HT-29 (cell line): ENCODE measurements around the gene PRKCZ. TPM values are rescaled to one million over a fixed set of nuclear protein-coding genes. Genes with fewer than 3 reads are reported as not detected.

Source experiments
- DNase-seq: peaks from one replicate; pipeline ENCODE4 v3.0.0-alpha.2; 2015; ENCODE audit warnings: low spot score
- total RNA-seq: library from RNA; depleted of rRNA; stranded (reverse); fragments of >200 nt; shearing (Covaris generic); gene quantifications from 2 replicates; pipeline ENCODE4 v1.2.3, GENCODE V29; 2014; rRNA removed

The PRKCZ gene
- total RNA-seq, 1 experiment from 2014 or later: 67.4 TPM

- DNase-seq: peak; percentile 19
These were observed 178.5 kb downstream of the PRKCZ start for GRCh38 chr1:2228694-2229036.

DNA sequence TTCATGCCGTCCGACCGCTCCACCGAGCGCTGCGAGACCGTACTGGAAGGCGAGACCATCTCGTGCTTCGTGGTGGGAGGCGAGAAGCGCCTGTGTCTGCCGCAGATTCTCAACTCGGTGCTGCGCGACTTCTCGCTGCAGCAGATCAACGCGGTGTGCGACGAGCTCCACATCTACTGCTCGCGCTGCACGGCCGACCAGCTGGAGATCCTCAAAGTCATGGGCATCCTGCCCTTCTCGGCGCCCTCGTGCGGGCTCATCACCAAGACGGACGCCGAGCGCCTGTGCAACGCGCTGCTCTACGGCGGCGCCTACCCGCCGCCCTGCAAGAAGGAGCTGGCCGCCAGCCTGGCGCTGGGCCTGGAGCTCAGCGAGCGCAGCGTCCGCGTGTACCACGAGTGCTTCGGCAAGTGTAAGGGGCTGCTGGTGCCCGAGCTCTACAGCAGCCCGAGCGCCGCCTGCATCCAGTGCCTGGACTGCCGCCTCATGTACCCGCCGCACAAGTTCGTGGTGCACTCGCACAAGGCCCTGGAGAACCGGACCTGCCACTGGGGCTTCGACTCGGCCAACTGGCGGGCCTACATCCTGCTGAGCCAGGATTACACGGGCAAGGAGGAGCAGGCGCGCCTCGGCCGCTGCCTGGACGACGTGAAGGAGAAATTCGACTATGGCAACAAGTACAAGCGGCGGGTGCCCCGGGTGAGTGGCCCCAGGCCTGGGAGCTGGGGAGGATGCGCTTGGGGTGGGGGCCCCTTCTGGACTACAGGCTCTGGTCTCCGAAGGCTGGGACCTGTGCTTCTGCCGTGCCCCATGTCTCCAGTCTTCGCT lies 179.0 kb downstream of the PRKCZ start:
- peak; percentile 65 for DNase-seq

GRCh38 chr1:2229911-2230731 lies 179.9 kb downstream of the PRKCZ start:
- peak; percentile 50 for DNase-seq

- peak; percentile 44 for DNase-seq
These were observed 180.7 kb downstream of the PRKCZ start for GRCh38 chr1:2230781-2231531.

GRCh38 chr1:2231532-2232254 lies 181.5 kb downstream of the PRKCZ start:
- DNase-seq: peak; percentile 72

- DNase-seq: no peak
These were observed 182.2 kb downstream of the PRKCZ start for GRCh38 chr1:2232255-2232915.

DNA sequence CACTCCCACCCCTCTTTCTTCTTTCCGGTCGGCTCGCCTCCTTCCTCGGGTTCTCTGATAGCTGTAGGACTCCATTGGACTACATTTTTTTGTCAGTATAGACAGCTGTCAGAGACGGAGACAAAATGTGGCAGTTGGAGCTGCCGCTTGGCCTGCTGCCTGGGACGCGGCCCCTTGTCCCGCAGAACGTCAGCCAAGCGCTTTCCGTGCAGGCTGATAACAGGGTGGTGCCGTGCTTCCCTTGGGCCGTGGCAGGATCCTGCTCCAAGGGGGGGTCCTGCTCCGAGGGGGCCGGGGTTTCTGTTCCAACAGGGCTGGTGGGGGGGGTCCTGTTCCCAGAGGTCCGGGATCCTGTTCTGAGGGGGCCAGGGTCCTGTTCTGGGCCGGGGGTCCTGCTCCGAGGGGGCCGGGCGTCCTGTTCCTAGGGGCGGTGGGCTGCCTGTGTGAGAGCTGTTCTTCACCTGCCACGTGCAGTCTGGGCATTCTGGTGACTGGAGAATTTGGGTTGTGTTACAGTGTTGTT lies 182.8 kb downstream of the PRKCZ start:
- DNase-seq: no peak

GRCh38 chr1:2233468-2233867 lies 183.3 kb downstream of the PRKCZ start:
- DNase-seq: no peak

DNA sequence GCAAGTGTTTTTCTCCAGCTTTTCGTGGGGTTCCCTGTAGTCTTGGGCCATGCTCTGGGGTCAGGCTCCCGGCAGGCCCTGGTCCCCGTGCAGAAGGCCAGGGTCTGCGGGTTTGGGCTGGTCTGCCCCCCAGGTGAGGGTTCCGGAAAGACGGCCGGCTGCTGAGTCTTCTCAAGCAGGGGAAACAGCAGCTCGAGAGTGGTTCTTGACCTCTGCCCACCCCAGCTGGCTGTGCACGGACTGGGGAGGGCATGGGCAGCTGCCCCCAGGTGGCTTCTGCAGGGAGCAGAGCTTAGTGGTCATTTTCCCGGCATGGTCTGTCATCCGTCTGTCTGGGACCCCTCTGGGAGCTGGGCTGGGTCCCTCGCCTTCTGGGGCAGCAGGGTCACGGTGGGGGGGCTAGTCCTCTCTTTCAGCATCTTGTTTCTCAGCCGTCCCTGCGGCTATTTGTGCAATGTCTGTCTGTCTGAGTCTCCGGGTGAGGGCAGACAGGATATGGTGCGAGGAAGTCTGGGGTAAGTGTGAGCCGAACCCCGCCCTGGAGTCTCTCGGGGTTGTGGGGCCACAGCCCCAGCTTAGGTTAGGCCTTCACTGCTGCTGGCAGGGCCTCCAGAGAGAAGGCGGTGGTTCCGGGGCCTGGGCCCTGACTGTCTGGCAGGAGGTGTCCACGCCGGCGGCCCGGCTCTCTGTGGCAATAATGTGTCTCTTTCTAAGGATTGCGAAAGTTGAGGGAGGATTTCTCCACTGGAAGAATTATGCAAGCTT lies 184.0 kb downstream of the PRKCZ start:
- peak; percentile 38 for DNase-seq

DNA sequence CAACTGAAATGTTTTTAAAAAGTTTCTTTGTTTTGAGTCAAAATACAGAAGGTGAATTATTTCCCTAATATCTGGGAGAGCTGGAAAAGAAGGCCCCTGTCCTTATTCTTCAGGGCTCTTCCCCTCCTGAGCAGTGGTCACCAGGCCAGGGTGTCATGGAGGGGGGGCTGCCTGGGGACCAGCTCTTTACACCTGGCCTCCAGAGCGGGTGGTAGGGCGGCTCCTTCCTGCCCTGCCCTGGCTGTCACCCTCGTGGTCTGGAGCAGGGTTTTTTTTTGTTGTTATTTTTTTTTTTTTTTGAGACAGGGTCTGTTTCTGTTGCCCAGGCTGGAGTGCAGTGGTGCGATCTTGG lies 184.5 kb downstream of the PRKCZ start:
- no peak for DNase-seq

Other genes starting within 250 kb of the PRKCZ start
- 58.1 and 60.5 TPM in 2 replicates for gene GNB1, start 159.3 kb upstream of the PRKCZ start, total RNA-seq
- gene CALML6, start 135.2 kb upstream of the PRKCZ start, total RNA-seq: 0.91 TPM in 1 of 2 replicates, not detected in the other
- 10.8 and 12.0 TPM in 2 replicates for gene TMEM52, start 131.1 kb upstream of the PRKCZ start, total RNA-seq
- not detected in 2 replicates for gene CFAP74, start 46.6 kb upstream of the PRKCZ start, total RNA-seq
- not detected in 2 replicates for gene GABRD, start 31.1 kb upstream of the PRKCZ start, total RNA-seq
- gene FAAP20, start 144.4 kb downstream of the PRKCZ start, total RNA-seq: 99.3 and 119 TPM in 2 replicates
- gene SKI, start 177.9 kb downstream of the PRKCZ start, total RNA-seq: 12.1 and 15.2 TPM in 2 replicates